NCI-H748 (cell line): ENCODE results near the gene KNL1.
"Not testable (repeated sequence)": the region's sequence is repeated elsewhere in the genome, so short reads cannot be mapped to it uniquely, and the experiment has no call there.

Experiments used
- DNase-seq: peaks from one replicate; lab custom pipeline; 2025; ENCODE audit not compliant: unreplicated experiment; lab: John Stamatoyannopoulos, UW

Gene KNL1

DNA sequence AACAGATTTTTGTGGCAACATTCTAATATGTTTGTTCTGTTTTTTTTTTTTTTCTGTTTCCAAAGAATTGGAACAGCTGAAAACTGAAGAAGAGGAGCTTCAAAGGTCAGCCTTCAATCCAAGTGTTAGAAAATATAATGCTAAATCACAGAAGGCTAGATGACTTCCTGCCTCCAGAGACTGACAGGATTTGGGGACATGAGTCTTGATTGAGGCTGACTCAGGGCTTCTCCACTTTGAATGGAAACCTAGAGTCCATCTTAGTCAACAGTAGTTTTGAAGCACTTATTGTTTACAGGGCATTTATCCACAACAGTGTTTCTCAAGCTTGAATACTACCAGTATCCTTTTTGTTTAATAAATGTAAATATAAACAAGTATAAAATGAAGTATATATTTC, 56.4 kb downstream of the KNL1 start:
- DNase-seq, result no peak

GRCh38 chr15:40660686-40661085, 66.6 kb downstream of the KNL1 start:
- no peak for DNase-seq

- no peak for DNase-seq
Measured at GRCh38 chr15:40664909-40665308, 70.9 kb downstream of the KNL1 start.

- DNase-seq, result not testable (repeated sequence)
Measured at GRCh38 chr15:40676290-40676689, 82.2 kb downstream of the KNL1 start.

DNA sequence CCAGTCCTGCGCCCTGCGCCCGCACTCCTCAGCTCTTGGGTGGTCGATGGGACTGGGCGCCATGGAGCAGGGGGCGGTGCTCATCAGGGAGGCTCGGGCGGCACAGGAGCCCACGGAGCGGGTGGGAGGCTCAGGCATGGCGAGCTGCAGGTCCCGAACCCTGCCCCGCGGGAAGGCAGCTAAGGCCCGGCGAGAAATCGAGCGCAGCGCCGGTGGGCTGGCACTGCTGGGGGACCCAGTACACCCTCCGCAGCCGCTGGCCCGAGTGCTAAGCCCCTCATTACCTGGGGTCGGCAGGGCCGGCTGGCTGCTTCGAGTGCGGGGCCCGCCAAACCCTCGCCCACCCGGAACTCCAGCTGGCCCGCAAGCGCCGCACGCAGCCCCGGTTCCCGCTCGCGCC, 82.9 kb downstream of the KNL1 start:
- not testable (repeated sequence) for DNase-seq

GRCh38 chr15:40680151-40680550, 86.1 kb downstream of the KNL1 start:
- no peak for DNase-seq

- DNase-seq, result not testable (repeated sequence)
Measured at GRCh38 chr15:40680959-40681358, 86.9 kb downstream of the KNL1 start.

GRCh38 chr15:40684381-40684780, 90.3 kb downstream of the KNL1 start:
- DNase-seq, result no peak

DNA sequence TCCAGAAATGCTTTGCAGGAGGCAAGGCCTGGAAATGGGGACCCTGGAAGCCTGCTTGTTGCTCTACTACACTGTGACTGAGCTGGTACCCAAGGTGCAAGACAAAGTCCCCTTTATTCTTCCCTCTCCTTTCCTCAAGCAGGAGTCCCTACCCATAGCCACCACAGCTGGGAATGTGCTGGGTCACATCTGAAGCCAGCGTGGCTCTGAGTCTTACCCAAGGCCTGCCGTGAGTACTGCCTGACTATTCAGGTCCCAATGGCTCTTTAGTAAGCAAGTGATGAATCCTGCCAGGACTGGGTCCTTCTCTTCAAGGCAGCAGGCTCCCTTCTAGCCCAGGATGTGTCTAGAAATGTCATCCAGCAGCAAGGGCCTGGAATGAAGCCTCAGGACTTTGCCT, 91.3 kb downstream of the KNL1 start:
- DNase-seq, result no peak

DNA sequence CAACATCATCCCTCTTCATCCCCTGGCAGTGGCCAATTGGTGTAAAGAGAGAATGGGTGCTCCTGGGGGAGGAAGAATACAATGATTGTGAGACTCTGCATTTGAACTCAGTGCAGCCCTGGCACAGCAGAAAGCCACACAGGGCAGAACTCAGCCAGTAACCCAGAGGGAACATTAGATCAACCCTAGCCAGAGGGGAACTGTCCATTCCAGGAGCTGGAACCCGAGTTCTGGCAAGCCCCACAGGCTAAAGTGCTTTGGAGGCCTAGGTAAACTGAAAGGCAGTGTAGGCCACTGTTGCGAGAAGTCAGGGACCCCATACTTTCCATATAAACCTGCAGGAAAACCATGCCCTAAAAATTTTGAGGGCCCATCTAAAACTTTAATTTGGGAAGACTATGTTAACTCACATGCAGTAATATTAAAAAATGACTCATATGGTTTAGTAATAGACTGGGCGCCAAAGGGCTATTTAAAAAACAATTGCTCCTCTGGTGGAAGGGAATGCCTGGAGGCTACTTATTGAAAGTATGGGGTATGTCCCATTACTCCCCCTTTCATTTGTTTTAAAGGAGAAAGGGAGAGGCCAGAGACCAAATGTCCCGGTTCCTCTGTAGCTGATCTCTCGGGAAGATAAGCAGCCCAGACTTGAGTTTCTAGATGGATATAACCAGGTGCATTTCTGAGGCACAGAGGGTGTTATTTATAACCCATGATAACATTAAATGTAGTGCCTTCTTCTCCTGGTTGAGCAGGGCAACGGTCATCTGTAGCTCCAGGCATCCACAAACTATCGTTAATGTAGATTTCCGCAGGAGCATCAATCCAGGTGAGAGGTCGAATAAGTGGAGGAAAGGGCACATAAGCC, 95.1 kb downstream of the KNL1 start:
- DNase-seq, result no peak

DNA sequence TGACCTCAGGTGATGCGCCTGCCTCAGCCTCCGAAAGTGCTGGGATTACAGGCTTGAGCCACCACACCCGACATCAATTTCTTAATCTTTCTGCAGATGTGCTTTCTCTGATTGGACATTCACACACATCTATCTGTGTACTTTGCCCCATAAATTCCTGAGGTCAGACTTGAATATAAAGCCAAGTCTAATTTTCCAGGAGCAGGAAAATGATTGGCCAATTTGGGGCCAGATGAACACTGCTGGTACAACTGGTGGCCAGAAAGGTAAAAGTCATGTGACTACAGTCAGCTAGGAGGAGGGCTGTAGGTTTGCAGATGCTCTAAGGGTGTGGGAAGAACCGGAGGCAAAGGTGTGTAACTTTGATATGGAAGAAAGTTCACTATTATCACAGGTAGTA, 97.7 kb downstream of the KNL1 start:
- no peak for DNase-seq

- no peak for DNase-seq
Measured at GRCh38 chr15:40693904-40694687, 100.0 kb downstream of the KNL1 start.

- DNase-seq, result peak; percentile 92
Measured at GRCh38 chr15:40694688-40695468, 100.8 kb downstream of the KNL1 start, which contains the start of gene RAD51. RAD51 (plus strand) TSS chr15:40695174; CDS start chr15:40698759, 3,585 bp downstream.

DNA sequence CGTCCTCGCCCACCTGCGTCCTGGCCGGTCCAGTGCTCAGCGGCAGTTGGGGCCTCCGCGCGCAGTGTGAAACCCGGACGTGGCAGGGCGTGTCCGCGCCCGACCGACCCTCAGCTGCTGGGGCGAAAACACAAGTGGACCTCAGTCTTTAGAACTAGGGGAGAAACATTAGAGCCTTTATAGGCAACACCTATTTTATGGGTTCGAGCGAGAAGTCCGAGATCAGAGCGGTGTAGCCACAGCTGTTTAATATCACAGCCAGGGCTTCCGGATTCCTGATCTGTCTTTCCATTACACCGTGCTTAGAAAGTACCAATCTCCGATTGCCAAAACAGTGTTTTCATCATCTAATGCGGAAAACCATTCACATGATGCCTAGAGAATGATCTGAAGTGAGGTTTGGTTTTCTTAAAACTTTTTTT, 101.4 kb downstream of the KNL1 start:
- DNase-seq, result no peak

DNA sequence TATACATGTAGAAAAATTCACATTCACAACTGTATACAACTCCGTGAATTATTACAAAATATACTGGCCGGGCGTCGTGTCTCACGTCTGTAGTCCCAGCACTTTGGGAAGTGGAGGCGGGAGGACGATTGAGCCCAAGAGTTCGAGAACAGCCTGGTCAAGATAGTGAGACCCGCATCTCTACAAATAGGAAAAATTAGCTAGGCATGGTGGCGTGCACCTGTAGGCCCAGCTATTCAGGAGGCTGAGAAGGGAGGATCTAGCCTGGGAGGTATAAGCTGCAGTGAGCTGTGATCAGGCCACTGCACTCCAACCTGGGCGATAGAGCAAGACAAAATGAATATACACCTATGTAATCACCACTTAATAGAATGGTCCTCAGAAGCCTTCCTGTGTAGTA, 102.2 kb downstream of the KNL1 start:
- no peak for DNase-seq

GRCh38 chr15:40697916-40698315, 103.9 kb downstream of the KNL1 start:
- no peak for DNase-seq

DNA sequence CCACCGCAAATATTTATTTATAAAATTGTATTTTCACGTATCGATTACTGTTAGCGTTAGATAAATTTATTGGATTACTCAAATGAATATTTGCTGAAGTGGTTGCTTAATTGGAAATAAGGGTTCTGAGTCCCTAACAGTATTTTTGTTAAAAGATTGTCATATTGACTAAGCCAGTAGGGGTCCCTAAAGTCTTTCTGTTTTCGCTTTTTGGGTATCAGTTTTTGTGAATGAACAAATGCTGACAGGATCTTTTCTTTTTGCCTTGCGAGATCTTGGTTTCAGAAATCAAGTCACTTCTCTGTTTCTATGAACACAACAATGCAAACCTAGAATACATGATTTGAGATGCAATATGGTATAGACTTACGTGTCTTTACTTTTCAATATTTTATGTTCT, 108.0 kb downstream of the KNL1 start:
- DNase-seq, result no peak

DNA sequence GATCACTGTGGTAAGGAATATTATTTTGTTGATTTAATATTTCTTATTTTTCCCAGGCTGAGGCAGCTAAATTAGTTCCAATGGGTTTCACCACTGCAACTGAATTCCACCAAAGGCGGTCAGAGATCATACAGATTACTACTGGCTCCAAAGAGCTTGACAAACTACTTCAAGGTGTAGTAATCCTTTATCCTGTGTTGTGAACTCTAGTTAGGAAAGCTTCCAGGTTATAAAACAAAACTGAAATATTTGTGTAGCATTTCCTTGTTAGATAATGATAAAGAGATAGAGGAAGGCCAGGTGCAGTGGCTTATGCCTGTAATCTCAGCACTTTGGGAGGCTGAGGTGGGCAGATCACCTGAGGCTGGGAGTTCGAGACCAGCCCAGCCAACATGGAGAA, 112.1 kb downstream of the KNL1 start:
- no peak for DNase-seq
